A549 (cell line): ENCODE data around the gene FILIP1L. TPM values are rescaled to one million over a fixed set of nuclear protein-coding genes. Genes with fewer than 3 reads are reported as not detected.
A peak's percentile ranks its signal among the peaks of the same experiment; 100 is the strongest.

ENCODE experiments used
- ATAC-seq, 2 experiments: fragments of 200-7000 bp in 1 of 2; fragments of >200 bp in 1 of 2; cut with Nextera tagmentation in 1 of 2; cut with Tn5 transposase in 1 of 2; 3 replicates each; pipeline versions ENCODE4 v1.8.0 to v1.9.1; 2018 to 2020; ENCODE audit warnings: mild to moderate bottlenecking in 1 of 2, moderate library complexity in 1 of 2
- CTCF ChIA-PET: fragments of 300-600 bp; sonication (Branson Sonifier 250); formaldehyde crosslinking; extraction: SDS; loops from one replicate; lab custom pipeline; 2021; ENCODE audit warnings: antibody characterized with exemption, inconsistent platforms; lab: Yijun Ruan, JAX
- POLR2A ChIA-PET: fragments of 350-600 bp; formaldehyde crosslinking; extraction: SDS; loops from one replicate; lab custom pipeline; 2021; ENCODE audit warnings: antibody characterized with exemption, inconsistent platforms; lab: Yijun Ruan, JAX
- DNase-seq, 2 experiments: peaks; one replicate each; pipeline versions ENCODE4 v3.0.0 to v3.0.0-alpha.2; 2011 to 2016; ENCODE audit warnings: low read depth in 1 of 2, low spot score in 1 of 2
- FAIRE-seq: peaks from 2 replicates; lab custom pipeline; 2011; peaks lifted over from hg19 to GRCh38; lab: Jason Lieb, UNC
- H3K27ac ChIP-seq, 2 experiments: fragments of >200 bp; sonication (Bioruptor Twin); formaldehyde crosslinking; 3 replicates each; pipeline ENCODE4 v1.5.1; 2016 to 2017
- H3K4me1 ChIP-seq: fragments of >200 bp; sonication (Bioruptor Twin); formaldehyde crosslinking; 3 replicates; pipeline ENCODE4 v1.6.1; 2016
- H3K4me2 ChIP-seq: fragments of >200 bp; sonication (Bioruptor Twin); formaldehyde crosslinking; 3 replicates; pipeline ENCODE4 v1.6.1; 2016
- H3K4me3 ChIP-seq: fragments of >200 bp; sonication (Bioruptor Twin); formaldehyde crosslinking; 3 replicates; pipeline ENCODE4 v1.5.1; 2016
- H3K9me3 ChIP-seq: fragments of >200 bp; sonication (Bioruptor Twin); formaldehyde crosslinking; 3 replicates; pipeline ENCODE4 v1.6.1; 2016
- CEBPB ChIP-seq, 2 experiments: fragments of >200 bp in 1 of 2; sonication (Bioruptor Twin) in 1 of 2; formaldehyde crosslinking in 1 of 2; IDR thresholded peaks; 2 replicates each; pipeline ENCODE4 v1.6.1; 2012 to 2016
- CHD4 ChIP-seq: fragments of 200-600 bp; sonication (generic); IDR thresholded peaks from 2 replicates; pipeline ENCODE4 v1.6.1; 2016; ENCODE audit warnings: antibody characterized with exemption, mild to moderate bottlenecking, borderline replicate concordance
- EP300 ChIP-seq, 2 experiments: fragments of >200 bp; sonication (Bioruptor Twin); formaldehyde crosslinking; IDR thresholded peaks; 2 replicates in 1 of 2; 3 replicates in 1 of 2; pipeline ENCODE4 v1.6.1; 2016 to 2017
- FOSL2 ChIP-seq, 2 experiments: fragments of 450-650 bp in 1 of 2; fragments of >200 bp in 1 of 2; sonication (Bioruptor Twin) in 1 of 2; formaldehyde crosslinking; IDR thresholded peaks; 2 replicates each; pipeline versions ENCODE4 v1.5.0 to v1.6.1; 2016 to 2020; ENCODE audit warnings: mild to moderate bottlenecking in 1 of 2, moderate library complexity in 1 of 2
- GATA3 ChIP-seq: IDR thresholded peaks from 2 replicates; pipeline ENCODE4 v1.6.1; 2012; ENCODE audit warnings: borderline replicate concordance
- HEYL ChIP-seq: fragments of 250-450 bp; sonication (Bioruptor Pico); IDR thresholded peaks from 2 replicates; pipeline ENCODE4 v1.8.0; 2021; ENCODE audit warnings: mild to moderate bottlenecking, moderate library complexity
- HOXA7 ChIP-seq: fragments of 250-450 bp; sonication (Bioruptor Pico); IDR thresholded peaks from 2 replicates; pipeline ENCODE4 v1.5.0; 2020; ENCODE audit warnings: mild to moderate bottlenecking, moderate library complexity
- JUN ChIP-seq, 2 experiments: fragments of >200 bp; sonication (Bioruptor Twin); formaldehyde crosslinking; IDR thresholded peaks; 2 replicates in 1 of 2; 3 replicates in 1 of 2; pipeline ENCODE4 v1.6.1; 2016 to 2017
- JUNB ChIP-seq: fragments of >200 bp; sonication (Bioruptor Twin); formaldehyde crosslinking; IDR thresholded peaks from 2 replicates; pipeline ENCODE4 v1.6.1; 2016
- KDM1A ChIP-seq: fragments of 200-600 bp; sonication (generic); IDR thresholded peaks from 2 replicates; pipeline ENCODE4 v1.6.1; 2016; ENCODE audit warnings: low read depth, mild to moderate bottlenecking
- MAFK ChIP-seq: fragments of 450-650 bp; IDR thresholded peaks from 2 replicates; pipeline ENCODE4 v1.6.1; 2014; ENCODE audit not compliant: partially characterized antibody
- MAX ChIP-seq: IDR thresholded peaks from 2 replicates; pipeline ENCODE4 v1.6.1; 2012
- MYC ChIP-seq: IDR thresholded peaks from 2 replicates; pipeline ENCODE4 v1.6.1; 2012; ENCODE audit warnings: mild to moderate bottlenecking, inconsistent platforms, low read length, improper control_type of control experiment, borderline replicate concordance
- PHF8 ChIP-seq: fragments of 200-600 bp; sonication (generic); IDR thresholded peaks from 2 replicates; pipeline ENCODE4 v1.6.1; 2016; ENCODE audit warnings: low read depth, mild to moderate bottlenecking, antibody characterized with exemption, moderate library complexity, borderline replicate concordance
- POLR2A ChIP-seq: IDR thresholded peaks from 2 replicates; pipeline ENCODE4 v1.6.1; 2012; ENCODE audit warnings: mild to moderate bottlenecking, low read length
- POLR2AphosphoS2 ChIP-seq: conservative IDR thresholded peaks from 2 replicates; pipeline ENCODE4 v1.6.1; 2012; ENCODE audit warnings: low read length, improper control_type of control experiment, inconsistent platforms
- RAD21 ChIP-seq, 2 experiments: fragments of >200 bp in 1 of 2; sonication (Bioruptor Twin) in 1 of 2; formaldehyde crosslinking in 1 of 2; IDR thresholded peaks in 1 of 2; conservative IDR thresholded peaks in 1 of 2; 2 replicates in 1 of 2; 3 replicates in 1 of 2; pipeline ENCODE4 v1.6.1; 2012 to 2018; ENCODE audit warnings: inconsistent platforms in 1 of 2
- SMC3 ChIP-seq: fragments of >200 bp; sonication (Bioruptor Twin); formaldehyde crosslinking; IDR thresholded peaks from 3 replicates; pipeline ENCODE4 v1.6.1; 2018; ENCODE audit warnings: inconsistent platforms
- WGBS: methylation state at CpG from one replicate; pipeline ENCODE4 v1.1.6; 2017; ENCODE audit errors: missing lambda C conversion rate; 5-methylcytosine and 5-hydroxymethylcytosine counted together
- polyA plus RNA-seq, 4 experiments: library from polyadenylated mRNA; depleted of rRNA in 3 of 4; stranded (reverse); fragments of >200 nt; fragmentation: RNase III in 1 of 4; extraction: RNeasy Plus Mini Kit Qiagen cat#74134 plus additional on column Dnase treatment in 1 of 4; gene quantifications; 2 replicates in 3 of 4; 3 replicates in 1 of 4; pipeline ENCODE4 v1.2.3, GENCODE V29; 2011 to 2017
- TF ChIP-seq, protein P1 (sequence below): IDR thresholded peaks from 2 replicates; pipeline ENCODE4 v1.6.1; 2012

FILIP1L gene
- polyA plus RNA-seq, 2 of the 4 experiments (the other 2 are of a cell fraction) = 0.19 to 0.45 TPM

DNA sequence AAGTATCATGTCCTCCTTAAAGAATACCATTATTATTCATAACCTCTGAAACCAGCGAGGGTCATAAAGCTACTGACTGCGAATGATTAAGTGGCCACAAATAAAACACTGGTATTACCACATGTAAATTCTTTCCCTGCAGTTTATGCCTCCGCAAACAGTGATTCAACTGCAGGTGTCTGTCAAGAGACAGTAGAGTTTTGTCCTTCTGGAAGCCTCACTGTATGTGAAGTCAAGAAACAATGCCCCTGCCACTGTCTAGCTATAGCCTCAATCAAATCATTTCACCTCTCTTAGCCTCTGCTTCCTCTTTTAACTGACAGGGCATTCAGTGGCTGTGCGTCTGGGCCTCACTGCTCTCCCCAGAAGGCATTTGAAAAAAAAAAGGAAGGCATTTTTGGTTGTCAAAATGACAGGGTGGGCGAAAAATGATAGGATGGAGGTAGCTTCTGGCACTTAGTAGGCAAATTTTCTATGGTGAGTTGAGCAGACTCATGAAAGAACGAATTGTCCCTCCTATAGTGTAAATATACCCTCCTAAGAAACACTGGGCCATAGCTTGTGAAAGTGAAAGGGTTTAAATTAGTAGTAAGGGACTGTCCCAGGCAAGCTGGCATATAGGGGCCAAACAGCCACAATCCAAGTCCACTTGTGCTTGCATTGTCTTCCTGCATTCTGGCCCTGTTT, 66.7 kb downstream of the FILIP1L start:
- H3K27ac ChIP-seq = peak overlapping the region; percentile 72 to 73
- ChIA-PET CTCF (interaction anchor here (0.6 to 2.6 kb wide), 8 partner anchors 10 to 722 kb away, joined by 3 to 11 read pairs (median 3); no protein-coding TSS in a partner anchor), POLR2A (interaction anchor here (0.6 to 1.1 kb wide), 4 partner anchors 15 to 213 kb away, joined by 3 to 5 read pairs (median 4); partner anchors contain the start of gene TBC1D23)
- H3K4me1 ChIP-seq = peaks cover 43% of the 10 kb centered on the region
- H3K9me3 ChIP-seq = no peaks in the 10 kb centered on the region
- no peak for TF ChIP-seq KDM1A
- TF ChIP-seq GATA3 = peak; percentile 60; the same call in 1 of the 2 replicates
- peak; percentile 52; the same call in 1 of the 2 replicates for TF ChIP-seq FOSL2 (IDR thresholded peaks at IDR 0.05)
- peak; percentile 63 for TF ChIP-seq FOSL2 (CRISPR knock-in tag; IDR thresholded peaks at IDR 0.05)
- TF ChIP-seq JUNB = peak; percentile 70
- no peak for TF ChIP-seq HEYL (CRISPR knock-in tag)
- TF ChIP-seq RAD21 (conservative IDR thresholded peaks at IDR 0.05 in 1 of 2, IDR thresholded peaks at IDR 0.05 in 1 of 2) = peak in 1 of 2 experiments; percentile 39; a peak in 1 of 5 replicates
- TF ChIP-seq MAX = peak; percentile 41; the same call in 1 of the 2 replicates
- peak in 1 of 2 experiments; percentile 30; a peak in 2 of 5 replicates for TF ChIP-seq EP300 (IDR thresholded peaks at IDR 0.05)
- TF ChIP-seq JUN (IDR thresholded peaks at IDR 0.05) = no peak; a peak in 1 of 5 replicates
- no peak for TF ChIP-seq MYC
- no peak for TF ChIP-seq POLR2A
- peak; percentile 24; the same call in 1 of the 3 replicates for TF ChIP-seq SMC3
- TF ChIP-seq CEBPB (IDR thresholded peaks at IDR 0.05) = peak in 1 of 2 experiments; percentile 64; a peak in 2 of 4 replicates
- TF ChIP-seq CHD4 = no peak
- FAIRE-seq (peak; percentile 32), ATAC-seq (peak; percentile 83 to 90), DNase-seq (peak; percentile 12 to 65)
- WGBS = 28% methylated on average over 6 of the region's 6 CpGs
- peak overlapping the region; percentile 80 for H3K4me2 ChIP-seq
- no peak overlapping the region for H3K4me3 ChIP-seq

DNA sequence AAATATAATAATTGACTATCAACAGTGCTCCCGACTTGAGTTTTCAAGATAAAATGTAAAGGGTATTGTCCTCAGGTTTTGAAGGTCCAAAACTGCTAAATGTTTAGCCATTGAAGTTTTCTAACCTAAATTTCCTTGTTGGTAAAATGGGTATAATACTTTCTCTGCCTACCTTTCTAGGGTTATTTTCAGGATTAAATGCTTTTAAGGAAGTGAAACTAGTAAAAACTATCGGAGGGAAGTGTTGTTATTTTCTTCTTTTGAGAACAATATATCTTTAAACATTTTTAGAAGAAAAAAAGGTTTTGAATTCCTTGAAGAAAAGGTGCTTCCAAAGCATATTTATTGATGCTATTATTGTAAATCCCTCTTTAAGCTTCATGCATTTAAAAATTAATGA, 67.3 kb downstream of the FILIP1L start:
- CTCF ChIA-PET = interaction anchor here (1.1 to 2.6 kb wide), 5 partner anchors 10 to 206 kb away, joined by 3 to 11 read pairs (median 4); no protein-coding TSS in a partner anchor
- no peak for TF ChIP-seq HOXA7 (CRISPR knock-in tag)
- FAIRE-seq (peak; percentile 13), ATAC-seq (no peak), DNase-seq (no peak)
- 55% methylated on average over 2 of the region's 2 CpGs for WGBS
- POLR2A ChIA-PET = interaction anchor here (1.1 kb wide), 1 partner anchor 44 kb away, joined by 3 read pairs; no protein-coding TSS in a partner anchor
- peak overlapping the region; percentile 80 for H3K4me2 ChIP-seq
- peak overlapping the region; percentile 26 to 31; a peak in 5 of 6 replicates for H3K27ac ChIP-seq
- peaks cover 50% of the 10 kb centered on the region for H3K4me1 ChIP-seq
- H3K9me3 ChIP-seq = no peaks in the 10 kb centered on the region
- H3K4me3 ChIP-seq = no peak overlapping the region

DNA sequence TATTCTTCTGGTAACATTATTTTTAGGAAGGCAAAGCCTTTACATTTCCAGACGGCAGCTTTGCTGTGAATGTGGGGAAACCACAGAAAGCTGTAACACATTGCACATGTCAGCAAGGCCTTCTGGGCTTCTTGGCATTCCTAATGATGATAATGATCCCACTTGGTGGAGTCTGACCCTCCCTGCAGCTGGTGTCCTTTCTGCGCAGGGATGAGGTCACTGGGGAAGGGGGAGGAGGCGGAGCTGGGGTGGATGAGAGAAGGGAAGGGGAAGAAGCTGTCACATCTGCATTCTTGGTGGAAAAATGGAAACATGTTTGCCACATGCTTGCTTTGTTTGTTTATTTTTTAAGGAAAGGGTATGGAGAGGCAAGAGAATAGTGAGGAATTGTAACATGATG, 68.6 kb downstream of the FILIP1L start:
- DNase-seq (no peak), ATAC-seq (no peak), FAIRE-seq (no peak)
- Histone ChIP-seq H3K27ac (peak overlapping the region in 1 of 2 experiments; percentile 49; a peak in 5 of 6 replicates), H3K4me1 (peaks cover 62% of the 10 kb centered on the region), H3K4me2 (peak overlapping the region; percentile 23), H3K4me3 (no peak overlapping the region), H3K9me3 (no peaks in the 10 kb centered on the region)
- TF ChIP-seq MAFK = no peak
- TF ChIP-seq, protein P1, sequence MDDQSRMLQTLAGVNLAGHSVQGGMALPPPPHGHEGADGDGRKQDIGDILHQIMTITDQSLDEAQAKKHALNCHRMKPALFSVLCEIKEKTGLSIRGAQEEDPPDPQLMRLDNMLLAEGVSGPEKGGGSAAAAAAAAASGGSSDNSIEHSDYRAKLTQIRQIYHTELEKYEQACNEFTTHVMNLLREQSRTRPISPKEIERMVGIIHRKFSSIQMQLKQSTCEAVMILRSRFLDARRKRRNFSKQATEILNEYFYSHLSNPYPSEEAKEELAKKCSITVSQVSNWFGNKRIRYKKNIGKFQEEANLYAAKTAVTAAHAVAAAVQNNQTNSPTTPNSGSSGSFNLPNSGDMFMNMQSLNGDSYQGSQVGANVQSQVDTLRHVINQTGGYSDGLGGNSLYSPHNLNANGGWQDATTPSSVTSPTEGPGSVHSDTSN = no peak
- TF ChIP-seq PHF8 = no peak
- no peak for TF ChIP-seq JUN (IDR thresholded peaks at IDR 0.05)
- TF ChIP-seq POLR2AphosphoS2 = no peak
- no peak for TF ChIP-seq EP300 (IDR thresholded peaks at IDR 0.05)
- no peak for TF ChIP-seq KDM1A
- 81% methylated on average over 3 of the region's 3 CpGs for WGBS
- ChIA-PET CTCF (interaction anchor here (0.9 to 1.4 kb wide), 5 partner anchors 18 to 211 kb away, joined by 3 read pairs; no protein-coding TSS in a partner anchor), POLR2A (no interaction called here)
